NB4 (cell line): Measurements from ENCODE around the gene SLCO3A1.

Experiments
- DNase-seq: peaks from one replicate; pipeline ENCODE4 v3.0.0; 2010; ENCODE audit warnings: low read depth
- H3K4me3 ChIP-seq: one replicate; pipeline ENCODE4 v1.5.1; 2011; ENCODE audit warnings: mild to moderate bottlenecking, low read depth, low read length, moderate library complexity
- MYC ChIP-seq: IDR thresholded peaks from 2 replicates; pipeline ENCODE4 v1.6.1; 2011; ENCODE audit warnings: low read depth, low read length
- POLR2A ChIP-seq: IDR thresholded peaks from 2 replicates; pipeline ENCODE4 v1.6.1; 2011; ENCODE audit warnings: mild to moderate bottlenecking; ENCODE audit not compliant: insufficient read length; ENCODE audit errors: extremely low read depth
- TF ChIP-seq, protein P1 (sequence below): IDR thresholded peaks from one replicate; pipeline ENCODE4 v1.5.1; 2012; ENCODE audit warnings: low read depth, low read length
- TF ChIP-seq, protein P2 (sequence below): IDR thresholded peaks from 2 replicates; pipeline ENCODE4 v1.6.1; 2011; ENCODE audit warnings: low read depth, low read length

SLCO3A1 gene

DNA sequence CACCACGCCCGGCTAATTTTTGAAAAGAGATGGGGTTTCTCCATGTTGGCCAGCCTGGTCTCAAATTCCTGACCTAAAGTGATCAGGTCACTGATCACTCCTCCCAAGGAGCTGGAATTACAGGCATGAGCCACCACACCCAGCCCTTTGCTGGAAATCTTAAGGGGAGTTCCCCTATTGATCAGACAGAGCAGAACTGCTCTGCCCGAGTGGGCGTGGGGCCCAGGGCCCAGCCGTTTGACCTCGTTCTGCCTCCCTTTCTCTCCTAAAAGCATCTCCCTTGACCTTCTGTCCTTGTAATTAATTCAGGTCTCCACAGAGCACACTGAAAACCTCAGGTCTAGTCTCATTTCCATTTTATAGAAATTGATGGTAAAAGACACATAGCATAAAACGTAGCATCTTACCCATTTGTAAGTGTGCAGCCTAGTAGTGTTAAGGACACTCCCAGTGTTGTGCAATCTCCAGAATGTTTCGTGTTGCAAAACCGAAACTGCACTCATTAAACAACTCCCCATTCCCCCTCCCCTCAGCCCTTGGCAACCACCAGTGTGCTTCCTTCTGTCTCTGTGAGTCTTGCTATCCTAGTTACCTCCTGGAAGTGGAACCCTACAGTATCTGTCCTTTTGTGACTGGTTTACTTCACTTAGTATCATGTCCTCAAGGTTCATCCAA is 89.3 kb downstream of the SLCO3A1 start:
- H3K4me3 ChIP-seq: peak overlapping the region; percentile 49
- peak; percentile 98 for DNase-seq
- TF ChIP-seq POLR2A (no peak), MYC (peak; percentile 72)
- TF ChIP-seq, protein P1, sequence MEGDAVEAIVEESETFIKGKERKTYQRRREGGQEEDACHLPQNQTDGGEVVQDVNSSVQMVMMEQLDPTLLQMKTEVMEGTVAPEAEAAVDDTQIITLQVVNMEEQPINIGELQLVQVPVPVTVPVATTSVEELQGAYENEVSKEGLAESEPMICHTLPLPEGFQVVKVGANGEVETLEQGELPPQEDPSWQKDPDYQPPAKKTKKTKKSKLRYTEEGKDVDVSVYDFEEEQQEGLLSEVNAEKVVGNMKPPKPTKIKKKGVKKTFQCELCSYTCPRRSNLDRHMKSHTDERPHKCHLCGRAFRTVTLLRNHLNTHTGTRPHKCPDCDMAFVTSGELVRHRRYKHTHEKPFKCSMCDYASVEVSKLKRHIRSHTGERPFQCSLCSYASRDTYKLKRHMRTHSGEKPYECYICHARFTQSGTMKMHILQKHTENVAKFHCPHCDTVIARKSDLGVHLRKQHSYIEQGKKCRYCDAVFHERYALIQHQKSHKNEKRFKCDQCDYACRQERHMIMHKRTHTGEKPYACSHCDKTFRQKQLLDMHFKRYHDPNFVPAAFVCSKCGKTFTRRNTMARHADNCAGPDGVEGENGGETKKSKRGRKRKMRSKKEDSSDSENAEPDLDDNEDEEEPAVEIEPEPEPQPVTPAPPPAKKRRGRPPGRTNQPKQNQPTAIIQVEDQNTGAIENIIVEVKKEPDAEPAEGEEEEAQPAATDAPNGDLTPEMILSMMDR: no peak
- TF ChIP-seq, protein P2, sequence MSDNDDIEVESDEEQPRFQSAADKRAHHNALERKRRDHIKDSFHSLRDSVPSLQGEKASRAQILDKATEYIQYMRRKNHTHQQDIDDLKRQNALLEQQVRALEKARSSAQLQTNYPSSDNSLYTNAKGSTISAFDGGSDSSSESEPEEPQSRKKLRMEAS: peak; percentile 77

DNA sequence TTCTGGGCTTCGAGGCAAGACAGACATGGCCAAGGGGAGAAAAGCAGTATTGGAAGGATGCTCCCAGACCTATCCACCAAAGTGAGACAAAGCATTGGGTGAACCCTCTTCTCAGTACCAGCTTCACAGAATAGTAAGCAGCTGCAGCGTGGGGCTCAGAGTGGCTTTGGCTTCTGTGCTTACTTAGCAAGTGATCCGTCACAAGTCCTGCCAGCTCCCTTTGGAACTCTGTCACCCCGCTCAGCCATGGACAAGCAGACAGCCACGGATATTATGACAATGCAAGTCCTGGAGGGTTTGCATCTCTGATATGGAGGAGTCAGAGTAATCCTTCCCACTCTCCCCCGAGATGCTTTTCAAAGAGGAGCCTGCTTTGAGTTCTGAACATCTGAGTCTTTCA is 90.8 kb downstream of the SLCO3A1 start:
- no peak overlapping the region for H3K4me3 ChIP-seq
- no peak for TF ChIP-seq POLR2A
- TF ChIP-seq, protein P2: no peak
- TF ChIP-seq, protein P1: no peak
- no peak for TF ChIP-seq MYC
- DNase-seq: no peak

DNA sequence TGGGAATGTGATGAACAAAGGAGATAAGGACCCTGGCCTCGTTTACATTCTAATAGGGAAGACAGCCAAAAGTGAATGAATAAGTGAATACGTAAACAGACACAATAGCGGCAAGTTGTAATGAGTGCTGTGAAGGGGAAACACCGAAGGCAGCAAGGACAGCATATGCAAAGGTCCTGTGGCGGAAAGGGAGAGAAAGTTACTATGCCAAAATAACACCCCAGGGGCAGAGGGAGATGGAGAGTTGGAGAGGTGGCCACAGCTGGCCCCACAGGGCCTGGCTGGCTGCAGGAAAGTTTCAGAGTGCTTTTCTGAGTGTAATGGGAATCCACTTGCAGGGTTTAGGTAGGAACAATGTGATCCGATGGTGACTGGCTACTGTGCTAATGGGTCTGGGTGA is 91.9 kb downstream of the SLCO3A1 start:
- no peak for DNase-seq
- TF ChIP-seq, protein P1: no peak
- TF ChIP-seq MYC: no peak
- TF ChIP-seq POLR2A: no peak
- TF ChIP-seq, protein P2: no peak
- no peak overlapping the region for H3K4me3 ChIP-seq

DNA sequence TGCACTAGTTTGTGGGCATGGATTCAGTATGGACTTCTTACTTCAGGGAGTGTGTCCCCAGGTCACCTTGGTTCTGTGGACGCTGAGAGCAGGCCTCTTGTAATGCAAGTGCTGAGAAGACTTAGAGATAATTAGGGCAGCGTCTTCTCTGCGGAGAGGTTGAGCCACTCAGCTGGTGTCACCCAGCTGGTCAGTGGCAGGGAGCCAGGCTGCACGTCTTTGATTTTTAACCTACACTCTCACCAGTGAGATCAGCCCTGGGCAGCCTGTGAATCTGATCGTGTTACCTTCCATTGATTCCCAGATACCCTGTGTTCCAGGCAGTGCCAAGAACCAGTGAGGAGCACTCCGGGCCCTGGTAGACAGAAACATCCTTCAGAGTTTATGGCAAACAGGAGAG is 92.6 kb downstream of the SLCO3A1 start:
- TF ChIP-seq POLR2A (no peak), MYC (no peak)
- TF ChIP-seq, protein P1: no peak
- TF ChIP-seq, protein P2: no peak
- no peak for DNase-seq

DNA sequence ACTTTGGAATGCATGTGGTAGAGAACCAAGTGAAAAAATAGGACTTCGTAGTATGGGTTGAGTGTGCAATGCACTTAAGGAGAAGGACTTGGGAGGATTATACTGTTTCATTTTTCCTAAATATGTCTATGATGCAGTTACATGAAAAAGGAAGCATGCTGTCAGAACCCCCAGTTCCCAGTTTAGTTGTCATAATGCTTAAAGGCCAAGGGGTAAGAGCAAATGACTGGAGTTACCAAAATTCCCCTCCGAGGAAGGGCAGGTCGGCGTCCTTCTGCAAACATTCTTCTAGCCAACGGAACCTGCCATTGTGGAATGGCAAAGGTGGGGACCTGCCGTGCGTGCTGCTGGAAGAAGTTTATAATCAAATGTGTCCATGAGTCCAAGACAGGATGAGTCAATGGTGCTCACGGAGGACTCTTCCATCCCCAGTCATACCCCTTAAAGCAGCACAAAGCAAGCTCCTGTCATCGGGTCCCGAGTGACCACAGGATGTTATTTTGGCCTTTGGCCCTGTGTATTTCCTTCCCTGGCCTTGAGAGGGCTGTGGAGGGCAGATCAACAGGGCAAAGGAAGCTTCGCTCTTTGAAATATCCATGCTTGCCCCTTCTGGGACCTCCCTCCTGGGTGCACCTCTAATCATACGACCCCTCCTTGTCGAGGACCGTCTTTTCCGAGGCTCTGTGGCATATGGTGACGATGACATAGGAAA is 93.2 kb downstream of the SLCO3A1 start:
- no peak for TF ChIP-seq MYC
- no peak for TF ChIP-seq POLR2A
- TF ChIP-seq, protein P1: no peak
- TF ChIP-seq, protein P2: no peak
- peak; percentile 34 for DNase-seq
- H3K4me3 ChIP-seq: no peak overlapping the region

More for the DNA sequence above, 92.6 kb downstream of the SLCO3A1 start:
- no peak overlapping the region for H3K4me3 ChIP-seq
